ENCODE results near the gene ZFHX3.

Gene ZFHX3

GRCh38 chr16:72962347-72962746, 85.6 kb downstream of the ZFHX3 start:
- Histone ChIP-seq H4K20me1 (ENCODE audit: insufficient read depth) (no peaks in the 10 kb centered on the region), H2AFZ (ENCODE audit: low read depth) (no peak overlapping the region), H3K27ac (no peak overlapping the region), H3K36me3 (ENCODE audit: insufficient read depth) (no peaks in the 10 kb centered on the region), H3K9ac (no peak overlapping the region), H3K4me2 (no peak overlapping the region), H3K27me3 (ENCODE audit: insufficient read depth, low read depth) (no peaks in the 10 kb centered on the region), H3K4me1 (ENCODE audit: low read depth, poor library complexity, severe bottlenecking) (no peaks in the 10 kb centered on the region), H3K4me3 (IDR thresholded peaks at IDR 0.05; ENCODE audit: insufficient read depth, low read depth, low read length) (no peak overlapping the region), H3K79me2 (ENCODE audit: insufficient read depth, low read depth) (no peaks in the 10 kb centered on the region)
- TF ChIP-seq CTCF (conservative IDR thresholded peaks at IDR 0.05; ENCODE audit: low read depth, low read length), result no peak

- Histone ChIP-seq H3K36me3 (ENCODE audit: insufficient read depth) (no peaks in the 10 kb centered on the region), H2AFZ (ENCODE audit: low read depth) (no peak overlapping the region), H3K27me3 (ENCODE audit: insufficient read depth, low read depth) (no peaks in the 10 kb centered on the region), H3K79me2 (ENCODE audit: insufficient read depth, low read depth) (no peaks in the 10 kb centered on the region), H3K27ac (no peak overlapping the region), H4K20me1 (ENCODE audit: insufficient read depth) (no peaks in the 10 kb centered on the region), H3K9ac (no peak overlapping the region), H3K4me2 (no peak overlapping the region), H3K4me1 (ENCODE audit: low read depth, poor library complexity, severe bottlenecking) (no peaks in the 10 kb centered on the region), H3K4me3 (IDR thresholded peaks at IDR 0.05; ENCODE audit: insufficient read depth, low read depth, low read length) (no peak overlapping the region)
- no peak for TF ChIP-seq CTCF (conservative IDR thresholded peaks at IDR 0.05; ENCODE audit: low read depth, low read length)
Measured at GRCh38 chr16:72961863-72962262, 86.1 kb downstream of the ZFHX3 start.

GRCh38 chr16:72961115-72961832, 86.7 kb downstream of the ZFHX3 start:
- no peaks in the 10 kb centered on the region for H3K27me3 ChIP-seq (ENCODE audit: insufficient read depth, low read depth)
- H4K20me1 ChIP-seq (ENCODE audit: insufficient read depth), result no peaks in the 10 kb centered on the region
- H2AFZ ChIP-seq (ENCODE audit: low read depth), result no peak overlapping the region
- no peaks in the 10 kb centered on the region for H3K79me2 ChIP-seq (ENCODE audit: insufficient read depth, low read depth)
- H3K27ac ChIP-seq, result no peak overlapping the region
- no peaks in the 10 kb centered on the region for H3K4me1 ChIP-seq (ENCODE audit: low read depth, poor library complexity, severe bottlenecking)
- no peak overlapping the region for H3K4me2 ChIP-seq
- H3K4me3 ChIP-seq (IDR thresholded peaks at IDR 0.05; ENCODE audit: insufficient read depth, low read depth, low read length), result no peak overlapping the region
- TF ChIP-seq CTCF (conservative IDR thresholded peaks at IDR 0.05; ENCODE audit: low read depth, low read length), result no peak
- H3K9ac ChIP-seq, result no peak overlapping the region
- no peaks in the 10 kb centered on the region for H3K36me3 ChIP-seq (ENCODE audit: insufficient read depth)

- H2AFZ ChIP-seq (ENCODE audit: low read depth), result no peak overlapping the region
- no peak overlapping the region for H3K27ac ChIP-seq
- no peak overlapping the region for H3K9ac ChIP-seq
- no peaks in the 10 kb centered on the region for H3K4me1 ChIP-seq (ENCODE audit: low read depth, poor library complexity, severe bottlenecking)
- H3K27me3 ChIP-seq (ENCODE audit: insufficient read depth, low read depth), result no peaks in the 10 kb centered on the region
- no peak overlapping the region for H3K4me2 ChIP-seq
- H3K36me3 ChIP-seq (ENCODE audit: insufficient read depth), result no peaks in the 10 kb centered on the region
- no peak for TF ChIP-seq CTCF (conservative IDR thresholded peaks at IDR 0.05; ENCODE audit: low read depth, low read length)
- H4K20me1 ChIP-seq (ENCODE audit: insufficient read depth), result no peaks in the 10 kb centered on the region
- H3K79me2 ChIP-seq (ENCODE audit: insufficient read depth, low read depth), result no peaks in the 10 kb centered on the region
- no peak overlapping the region for H3K4me3 ChIP-seq (IDR thresholded peaks at IDR 0.05; ENCODE audit: insufficient read depth, low read depth, low read length)
Measured at GRCh38 chr16:72960101-72960500, 87.8 kb downstream of the ZFHX3 start.
